Middle frontal gyrus (tissue), 1 donor: ENCODE results near the gene CAB39L.

ENCODE experiments used
- DNase-seq: peaks from one replicate; pipeline ENCODE4 v3.0.0-alpha.2; 2015; ENCODE audit warnings: low spot score; ENCODE audit errors: extremely low spot score

CAB39L gene

GRCh38 chr13:49443704-49444523 is at the start of gene CAB39L, which contains the start of gene SETDB2:
CAB39L (minus strand) TSS chr13:49444064; CDS start chr13:49382910, 61,154 bp downstream.
SETDB2 (plus strand) TSS chr13:49444274; CDS start chr13:49451894, 7,620 bp downstream.
- DNase-seq, result peak; percentile 98

- no peak for DNase-seq
Measured at GRCh38 chr13:49488563-49488962, 44.7 kb upstream of the CAB39L start.

- DNase-seq, result no peak
Measured at GRCh38 chr13:49481788-49482187, 37.9 kb upstream of the CAB39L start.

GRCh38 chr13:49476529-49476928 is 32.7 kb upstream of the CAB39L start:
- DNase-seq, result no peak

- DNase-seq, result no peak
Measured at GRCh38 chr13:49472186-49472585, 28.3 kb upstream of the CAB39L start.

- no peak for DNase-seq
Measured at GRCh38 chr13:49466292-49466838, 22.5 kb upstream of the CAB39L start.

GRCh38 chr13:49464621-49465325 is 20.9 kb upstream of the CAB39L start:
- DNase-seq, result no peak

GRCh38 chr13:49464085-49464484 is 20.2 kb upstream of the CAB39L start:
- no peak for DNase-seq

GRCh38 chr13:49459580-49459979 is 15.7 kb upstream of the CAB39L start:
- DNase-seq, result no peak

- DNase-seq, result no peak
Measured at GRCh38 chr13:49457221-49457620, 13.4 kb upstream of the CAB39L start.

GRCh38 chr13:49456156-49456555 is 12.3 kb upstream of the CAB39L start:
- DNase-seq, result no peak

GRCh38 chr13:49455007-49455398 is 11.1 kb upstream of the CAB39L start:
- DNase-seq, result no peak

- no peak for DNase-seq
Measured at GRCh38 chr13:49454388-49455006, 10.6 kb upstream of the CAB39L start.

- no peak for DNase-seq
Measured at GRCh38 chr13:49453465-49453864, 9.6 kb upstream of the CAB39L start.

- no peak for DNase-seq
Measured at GRCh38 chr13:49452725-49453457, 9.0 kb upstream of the CAB39L start.

- DNase-seq, result no peak
Measured at GRCh38 chr13:49450105-49450819, 6.4 kb upstream of the CAB39L start.

GRCh38 chr13:49448753-49449152 is 4.9 kb upstream of the CAB39L start:
- no peak for DNase-seq

GRCh38 chr13:49446473-49446872 is 2.6 kb upstream of the CAB39L start:
- no peak for DNase-seq

GRCh38 chr13:49444524-49445395 is 896 bp upstream of the CAB39L start:
- DNase-seq, result no peak

GRCh38 chr13:49443357-49443703 is 534 bp downstream of the CAB39L start:
- DNase-seq, result no peak
